ENCODE data around the gene TMEM63A. TPM values are rescaled to one million over a fixed set of nuclear protein-coding genes. Genes with fewer than 3 reads are reported as not detected.
A peak's percentile ranks its signal among the peaks of the same experiment; 100 is the strongest.

TMEM63A gene
- total RNA-seq, 2 donors from 2014 or later = 141 to 192 TPM

GRCh38 chr1:225846331-225847310 is 35.6 kb downstream of the TMEM63A start:
- intact Hi-C loops (cut with DNase I) = loop anchor here (5.0 to 10.0 kb wide), 3 partner anchors 34 to 292 kb away; partner anchors contain the start of gene EPHX1
- H3K9me3 ChIP-seq = no peaks in the 10 kb centered on the region
- no peak overlapping the region for H3K4me3 ChIP-seq
- 76% methylated on average over 20 of the region's 20 CpGs for WGBS
- H3K27ac ChIP-seq = no peak overlapping the region
- H3K36me3 ChIP-seq = peaks cover 6 to 7% of the 10 kb centered on the region in 2 donors
- no peaks in the 10 kb centered on the region for H3K27me3 ChIP-seq (replicated peaks; ENCODE audit: insufficient read depth)
- TF ChIP-seq POLR2A (IDR thresholded peaks at IDR 0.05) = no peak
- no peak for TF ChIP-seq POLR2AphosphoS5 (IDR thresholded peaks at IDR 0.05)
- no peak for TF ChIP-seq CTCF (IDR thresholded peaks at IDR 0.05)
- no peaks in the 10 kb centered on the region for H3K4me1 ChIP-seq (replicated peaks)
- no peak for DNase-seq (ENCODE audit: low spot score)

GRCh38 chr1:225845571-225846259 is 36.5 kb downstream of the TMEM63A start:
- no peaks in the 10 kb centered on the region for H3K4me1 ChIP-seq (replicated peaks)
- WGBS = 46% methylated on average over 11 of the region's 13 CpGs
- peak; percentile 82 for DNase-seq (ENCODE audit: low spot score)
- H3K27me3 ChIP-seq (replicated peaks; ENCODE audit: insufficient read depth) = no peaks in the 10 kb centered on the region
- intact Hi-C loops (cut with DNase I) = loop anchor here (2.0 to 10.0 kb wide), 5 partner anchors 33 to 365 kb away; partner anchors contain the start of gene EPHX1
- H3K4me3 ChIP-seq = no peak overlapping the region
- H3K36me3 ChIP-seq = peaks cover 6 to 7% of the 10 kb centered on the region in 2 donors
- H3K27ac ChIP-seq = peak overlapping the region in 1 of 2 donors; percentile 36
- peak; percentile 76 for TF ChIP-seq POLR2AphosphoS5 (IDR thresholded peaks at IDR 0.05)
- peak; percentile 67 to 90 (median 83) for TF ChIP-seq CTCF (IDR thresholded peaks at IDR 0.05)
- TF ChIP-seq POLR2A (IDR thresholded peaks at IDR 0.05) = no peak
- no peaks in the 10 kb centered on the region for H3K9me3 ChIP-seq

DNA sequence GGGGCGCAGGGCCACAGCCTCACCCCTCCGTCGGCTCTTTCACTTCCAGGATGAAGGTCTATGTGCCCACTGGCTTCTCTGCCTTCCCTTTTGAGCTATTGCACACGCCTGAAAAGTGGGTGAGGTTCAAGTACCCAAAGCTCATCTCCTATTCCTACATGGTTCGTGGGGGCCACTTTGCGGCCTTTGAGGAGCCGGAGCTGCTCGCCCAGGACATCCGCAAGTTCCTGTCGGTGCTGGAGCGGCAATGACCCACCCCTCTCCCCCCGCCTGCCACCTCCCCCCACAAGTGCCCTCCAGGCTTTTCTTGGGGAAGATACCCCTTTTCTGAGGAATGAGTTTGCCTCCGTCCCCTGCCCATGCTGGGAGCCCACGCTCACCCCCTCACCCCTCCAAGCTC is 37.1 kb downstream of the TMEM63A start:
- WGBS = 83% methylated on average over 14 of the region's 14 CpGs
- H3K36me3 ChIP-seq = peaks cover 6 to 7% of the 10 kb centered on the region in 2 donors
- TF ChIP-seq POLR2A (IDR thresholded peaks at IDR 0.05) = no peak
- TF ChIP-seq POLR2AphosphoS5 (IDR thresholded peaks at IDR 0.05) = no peak
- no peak for TF ChIP-seq CTCF (IDR thresholded peaks at IDR 0.05)
- no peaks in the 10 kb centered on the region for H3K27me3 ChIP-seq (replicated peaks; ENCODE audit: insufficient read depth)
- H3K9me3 ChIP-seq = no peaks in the 10 kb centered on the region
- no peak overlapping the region for H3K4me3 ChIP-seq
- no peaks in the 10 kb centered on the region for H3K4me1 ChIP-seq (replicated peaks)
- H3K27ac ChIP-seq = peak overlapping the region in 1 of 2 donors; percentile 36
- DNase-seq (ENCODE audit: low spot score) = no peak
- intact Hi-C loops (cut with DNase I) = loop anchor here (2.0 to 10.0 kb wide), 5 partner anchors 33 to 364 kb away; partner anchors contain the start of gene EPHX1

DNA sequence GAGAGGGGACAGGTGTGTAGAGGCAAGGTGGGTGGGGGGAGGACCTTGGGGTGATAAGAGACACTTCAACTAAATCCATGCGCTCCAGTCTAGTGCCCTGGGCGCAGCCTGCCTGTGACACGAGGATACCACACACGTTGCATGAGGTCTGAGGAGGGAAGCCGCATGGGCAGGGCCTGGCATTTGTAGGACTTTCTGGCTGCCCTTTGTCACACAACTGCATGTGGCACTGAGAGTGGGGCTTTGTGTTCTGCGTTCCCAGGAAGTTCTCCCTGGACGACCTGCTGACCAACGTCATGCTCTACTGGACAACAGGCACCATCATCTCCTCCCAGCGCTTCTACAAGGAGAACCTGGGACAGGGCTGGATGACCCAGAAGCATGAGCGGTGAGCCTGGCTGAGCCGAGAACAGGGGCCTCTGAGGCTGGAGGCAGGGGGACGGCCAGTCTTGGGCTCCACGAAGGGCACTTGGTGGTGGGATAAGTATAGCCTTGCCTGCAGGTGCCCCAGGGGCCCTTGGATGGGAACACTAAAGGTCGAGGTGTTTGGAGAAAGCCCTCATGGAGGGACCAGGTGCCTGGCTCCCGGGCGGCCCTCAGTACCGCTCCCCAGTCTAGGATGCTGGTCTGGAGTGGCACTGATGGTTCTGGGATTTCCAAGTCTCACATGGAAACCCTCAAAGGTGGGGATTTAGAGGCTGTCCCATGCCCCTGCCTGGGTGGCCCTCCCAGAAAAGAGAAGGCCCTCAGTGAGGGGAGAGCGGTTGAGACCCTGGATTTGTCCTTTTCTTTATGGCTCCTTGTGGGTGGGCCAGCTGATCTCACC is 37.7 kb downstream of the TMEM63A start:
- intact Hi-C loops (cut with DNase I) = loop anchor here (2.0 to 10.0 kb wide), 5 partner anchors 32 to 364 kb away; partner anchors contain the start of gene EPHX1
- H3K4me3 ChIP-seq = no peak overlapping the region
- 86% methylated on average over 18 of the region's 18 CpGs for WGBS
- no peaks in the 10 kb centered on the region for H3K27me3 ChIP-seq (replicated peaks; ENCODE audit: insufficient read depth)
- H3K4me1 ChIP-seq (replicated peaks) = no peaks in the 10 kb centered on the region
- H3K36me3 ChIP-seq = peaks cover 6 to 7% of the 10 kb centered on the region in 2 donors
- TF ChIP-seq POLR2A (IDR thresholded peaks at IDR 0.05) (no peak), CTCF (IDR thresholded peaks at IDR 0.05) (no peak), POLR2AphosphoS5 (IDR thresholded peaks at IDR 0.05) (no peak)
- H3K9me3 ChIP-seq = no peaks in the 10 kb centered on the region
- no peak for DNase-seq (ENCODE audit: low spot score)
- no peak overlapping the region for H3K27ac ChIP-seq
